Neutrophil (primary cell): ENCODE data around the gene EMX1.

Experiments used
- H3K27ac ChIP-seq: fragments of 200-600 bp; sonication (generic); 2 replicates; pipeline ENCODE4 v1.5.1; 2016; ENCODE audit warnings: mild to moderate bottlenecking, moderate library complexity
- H3K27me3 ChIP-seq: fragments of 200-600 bp; sonication (generic); 2 replicates; pipeline ENCODE4 v1.6.0; 2016; ENCODE audit warnings: mild to moderate bottlenecking
- H3K36me3 ChIP-seq: fragments of 200-600 bp; sonication (generic); 2 replicates; pipeline ENCODE4 v1.5.1; 2017
- H3K4me1 ChIP-seq, 2 experiments: fragments of 200-600 bp in 1 of 2; sonication (generic) in 1 of 2; 1 replicate in 1 of 2; 2 replicates in 1 of 2; pipeline versions ENCODE4 v1.5.1 to v1.6.1; 2013 to 2016; ENCODE audit warnings: low read depth in 1 of 2, low read length in 1 of 2, mild to moderate bottlenecking in 1 of 2, moderate library complexity in 1 of 2; ENCODE audit not compliant: control insufficient read depth in 1 of 2, insufficient read depth in 1 of 2
- H3K4me3 ChIP-seq, 2 experiments: fragments of 200-600 bp in 1 of 2; sonication (generic) in 1 of 2; 1 replicate in 1 of 2; 2 replicates in 1 of 2; pipeline ENCODE4 v1.5.1; 2013 to 2016; ENCODE audit warnings: low read depth in 1 of 2, low read length in 1 of 2, mild to moderate bottlenecking in 1 of 2, moderate library complexity in 1 of 2
- H3K9me3 ChIP-seq: fragments of 200-600 bp; sonication (generic); 2 replicates; pipeline ENCODE4 v1.5.1; 2016
- TF ChIP-seq, protein P1 (sequence below): fragments of 200-600 bp; sonication (generic); IDR thresholded peaks from 2 replicates; pipeline ENCODE4 v1.5.1; 2016; ENCODE audit warnings: antibody characterized with exemption

The EMX1 gene

DNA sequence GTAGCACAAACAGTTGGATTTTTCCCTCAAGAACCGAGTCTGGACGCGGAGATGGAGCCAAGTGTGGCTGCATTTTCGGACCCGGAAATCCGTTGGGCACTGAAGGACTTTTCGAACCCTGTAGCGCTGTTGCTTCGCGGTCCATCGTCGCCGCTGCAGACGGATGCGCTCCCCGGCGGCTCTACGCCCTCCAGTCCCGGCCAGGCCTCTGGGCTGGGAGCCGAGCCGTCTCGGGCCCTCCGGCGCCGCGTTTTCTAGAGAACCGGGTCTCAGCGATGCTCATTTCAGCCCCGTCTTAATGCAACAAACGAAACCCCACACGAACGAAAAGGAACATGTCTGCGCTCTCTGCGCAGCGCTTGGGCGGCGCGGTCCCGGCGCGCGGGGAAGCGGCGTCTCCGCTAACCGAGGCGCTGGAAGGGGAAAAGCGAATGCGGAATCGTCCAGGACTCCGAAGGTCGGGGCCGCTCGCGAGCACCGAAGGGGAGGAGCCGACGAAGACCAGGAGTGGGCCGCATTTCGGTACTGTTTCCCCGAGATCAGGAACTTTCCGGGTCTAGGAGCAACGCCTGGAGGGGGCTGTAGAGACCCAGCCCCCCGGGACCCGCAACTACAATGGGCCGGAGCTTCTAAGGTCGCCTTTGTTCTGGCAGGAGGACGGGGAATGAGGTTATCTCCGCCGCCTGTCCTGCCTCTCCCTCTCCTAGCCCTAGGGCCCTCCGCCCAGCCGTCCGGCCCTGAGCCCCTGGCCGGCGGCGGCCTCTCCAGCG lies 3.2 kb downstream of the EMX1 start:
- H3K4me1 ChIP-seq, result peaks cover 22 to 40% of the 10 kb centered on the region in 2 experiments
- no peaks in the 10 kb centered on the region for H3K9me3 ChIP-seq
- no peak overlapping the region for H3K27ac ChIP-seq
- H3K27me3 ChIP-seq, result peaks cover 100% of the 10 kb centered on the region
- H3K4me3 ChIP-seq, result no peak overlapping the region
- no peaks in the 10 kb centered on the region for H3K36me3 ChIP-seq
- TF ChIP-seq, protein P1, sequence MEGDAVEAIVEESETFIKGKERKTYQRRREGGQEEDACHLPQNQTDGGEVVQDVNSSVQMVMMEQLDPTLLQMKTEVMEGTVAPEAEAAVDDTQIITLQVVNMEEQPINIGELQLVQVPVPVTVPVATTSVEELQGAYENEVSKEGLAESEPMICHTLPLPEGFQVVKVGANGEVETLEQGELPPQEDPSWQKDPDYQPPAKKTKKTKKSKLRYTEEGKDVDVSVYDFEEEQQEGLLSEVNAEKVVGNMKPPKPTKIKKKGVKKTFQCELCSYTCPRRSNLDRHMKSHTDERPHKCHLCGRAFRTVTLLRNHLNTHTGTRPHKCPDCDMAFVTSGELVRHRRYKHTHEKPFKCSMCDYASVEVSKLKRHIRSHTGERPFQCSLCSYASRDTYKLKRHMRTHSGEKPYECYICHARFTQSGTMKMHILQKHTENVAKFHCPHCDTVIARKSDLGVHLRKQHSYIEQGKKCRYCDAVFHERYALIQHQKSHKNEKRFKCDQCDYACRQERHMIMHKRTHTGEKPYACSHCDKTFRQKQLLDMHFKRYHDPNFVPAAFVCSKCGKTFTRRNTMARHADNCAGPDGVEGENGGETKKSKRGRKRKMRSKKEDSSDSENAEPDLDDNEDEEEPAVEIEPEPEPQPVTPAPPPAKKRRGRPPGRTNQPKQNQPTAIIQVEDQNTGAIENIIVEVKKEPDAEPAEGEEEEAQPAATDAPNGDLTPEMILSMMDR, result no peak

DNA sequence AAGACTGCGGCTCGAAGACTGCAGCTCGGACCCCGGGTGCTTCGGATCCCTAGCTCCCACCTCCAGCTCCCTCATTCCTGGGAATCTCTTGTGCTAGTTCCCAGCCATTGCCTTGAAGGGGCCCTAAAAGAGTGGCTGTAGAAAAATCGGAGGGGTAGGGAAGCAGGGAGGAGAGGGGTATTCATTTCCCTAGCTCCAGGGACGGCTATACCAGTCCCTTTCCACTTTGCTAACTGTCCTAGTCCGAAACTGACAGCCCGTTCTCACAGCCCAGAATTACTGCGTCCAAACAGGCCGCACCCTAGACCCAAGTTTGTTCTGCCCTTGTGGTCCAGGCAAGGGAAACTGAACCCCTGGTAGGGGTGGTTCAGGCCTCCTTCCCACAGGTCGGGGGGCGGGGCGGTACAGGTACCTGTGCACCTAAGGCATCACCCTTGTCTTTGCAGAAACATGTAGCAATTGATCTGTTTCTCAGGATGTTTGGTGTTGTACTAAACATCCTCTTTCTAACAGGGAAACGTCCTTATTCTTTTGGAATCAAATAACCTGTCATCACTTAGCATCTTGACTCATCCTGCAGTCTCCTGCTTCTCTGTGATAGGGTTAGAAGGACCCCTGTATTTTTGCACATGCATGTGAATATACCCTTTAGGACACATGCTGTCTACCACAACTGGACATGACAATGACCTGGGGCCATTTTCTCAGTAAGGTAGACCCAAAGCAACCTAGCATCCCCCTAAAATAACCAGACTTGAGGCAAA lies 4.0 kb downstream of the EMX1 start:
- no peaks in the 10 kb centered on the region for H3K9me3 ChIP-seq
- peaks cover 20 to 33% of the 10 kb centered on the region in 2 experiments for H3K4me1 ChIP-seq
- TF ChIP-seq, protein P1, result no peak
- H3K27ac ChIP-seq, result no peak overlapping the region
- H3K36me3 ChIP-seq, result no peaks in the 10 kb centered on the region
- H3K27me3 ChIP-seq, result peaks cover 100% of the 10 kb centered on the region
- H3K4me3 ChIP-seq, result no peak overlapping the region

DNA sequence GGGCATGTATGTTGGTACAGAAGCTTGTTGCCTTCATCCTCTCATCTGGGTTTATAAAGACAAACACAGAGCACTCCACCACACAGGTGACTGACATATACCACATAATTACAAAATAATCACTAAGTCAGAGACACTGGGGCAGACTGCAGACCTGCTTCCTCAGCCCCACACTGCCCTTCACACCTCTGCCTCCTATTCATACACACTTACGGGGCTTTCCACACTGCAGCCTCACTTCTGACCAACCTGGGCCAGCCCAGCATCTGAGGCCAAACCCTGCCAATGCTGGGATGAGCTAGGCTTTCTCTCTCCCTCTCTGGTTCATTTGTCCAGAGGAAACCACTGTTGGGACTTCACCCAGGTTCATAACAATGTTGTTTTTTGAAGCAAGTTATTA lies 4.5 kb downstream of the EMX1 start:
- Histone ChIP-seq H3K9me3 (no peaks in the 10 kb centered on the region), H3K27me3 (peaks cover 100% of the 10 kb centered on the region), H3K4me3 (no peak overlapping the region), H3K27ac (no peak overlapping the region), H3K36me3 (no peaks in the 10 kb centered on the region), H3K4me1 (peaks cover 14 to 27% of the 10 kb centered on the region in 2 experiments)
- TF ChIP-seq, protein P1, result no peak

DNA sequence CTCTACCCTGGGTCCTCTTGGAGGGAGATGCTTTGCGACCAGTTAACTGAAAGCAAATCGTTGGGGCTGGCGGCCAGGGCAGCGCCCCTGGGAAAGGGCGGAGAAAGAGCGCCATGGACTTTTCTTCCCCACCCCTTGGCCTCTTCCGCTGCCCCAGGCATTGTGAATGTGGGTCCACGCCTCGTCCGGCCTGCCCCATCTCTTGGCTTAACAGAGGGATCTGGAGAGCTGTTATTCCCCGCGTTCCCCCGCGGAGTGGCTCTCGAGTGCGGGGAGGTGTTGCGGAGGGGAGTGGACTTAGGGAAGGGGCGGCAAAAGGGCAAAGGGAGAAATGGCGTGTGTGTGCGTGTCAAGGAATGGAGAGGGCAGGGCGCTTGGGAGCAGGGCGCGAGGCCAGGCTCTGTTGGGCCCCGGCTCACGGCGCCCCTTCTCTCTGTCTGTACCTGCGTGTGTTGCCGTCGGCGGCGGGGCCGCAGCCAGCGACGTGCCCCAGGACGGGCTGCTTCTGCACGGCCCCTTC lies 6.6 kb downstream of the EMX1 start:
- H3K9me3 ChIP-seq, result no peaks in the 10 kb centered on the region
- peaks cover 100% of the 10 kb centered on the region for H3K27me3 ChIP-seq
- peaks cover 5 to 8% of the 10 kb centered on the region in 2 experiments for H3K4me1 ChIP-seq
- H3K27ac ChIP-seq, result no peak overlapping the region
- no peak overlapping the region for H3K4me3 ChIP-seq
- TF ChIP-seq, protein P1, result no peak
- H3K36me3 ChIP-seq, result no peaks in the 10 kb centered on the region

DNA sequence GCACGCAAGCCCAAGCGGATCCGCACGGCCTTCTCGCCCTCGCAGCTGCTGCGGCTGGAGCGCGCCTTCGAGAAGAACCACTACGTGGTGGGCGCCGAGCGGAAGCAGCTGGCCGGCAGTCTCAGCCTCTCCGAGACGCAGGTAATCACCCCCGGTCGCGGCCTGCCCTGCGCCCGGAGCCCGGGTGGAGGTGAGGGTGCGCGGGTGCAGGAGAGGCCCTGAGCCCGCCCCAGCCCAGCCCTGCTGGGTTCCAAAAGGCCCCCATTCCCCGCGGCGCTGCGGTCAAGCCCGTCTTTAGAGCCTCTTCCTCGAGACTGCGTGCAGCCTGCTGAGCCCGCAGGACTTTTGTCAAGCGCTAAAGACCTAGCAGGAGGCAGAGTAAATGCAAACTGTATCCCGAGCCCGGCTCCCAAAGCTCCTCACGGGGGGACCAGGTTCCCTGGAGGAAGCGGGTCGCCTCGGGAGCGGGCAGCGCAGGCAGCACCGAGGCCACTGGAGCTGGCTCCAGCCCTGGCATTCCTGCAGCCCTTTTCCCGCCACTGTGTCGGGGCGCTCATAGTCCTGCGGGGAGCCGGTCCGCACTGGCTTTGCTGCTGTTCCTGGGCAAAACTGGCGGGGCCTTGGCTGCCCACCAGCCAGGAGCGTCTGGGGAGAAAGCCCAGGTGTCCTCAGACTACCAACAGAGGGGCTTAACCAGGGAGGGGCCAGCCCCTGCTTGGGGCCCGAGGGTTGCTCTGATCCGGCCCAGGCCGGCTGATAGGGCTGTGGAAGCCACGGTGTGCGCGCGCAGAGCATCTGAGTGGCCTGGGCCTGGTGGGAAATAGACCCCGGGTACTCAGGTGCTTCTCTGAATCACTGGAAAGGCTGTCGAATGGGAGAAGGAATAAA lies 7.3 kb downstream of the EMX1 start:
- Histone ChIP-seq H3K9me3 (no peaks in the 10 kb centered on the region), H3K27me3 (peaks cover 100% of the 10 kb centered on the region), H3K36me3 (no peaks in the 10 kb centered on the region), H3K4me1 (peaks cover 5 to 8% of the 10 kb centered on the region in 2 experiments), H3K27ac (no peak overlapping the region), H3K4me3 (no peak overlapping the region)
- TF ChIP-seq, protein P1, result no peak
